B cell (primary cell): Measurements from ENCODE around the gene BACE1-AS. TPM values are rescaled to one million over a fixed set of nuclear protein-coding genes. Genes with fewer than 3 reads are reported as not detected.

Experiments used
- ATAC-seq: fragments of 200-7000 bp; cut with Tn5 transposase; one replicate; pipeline ENCODE4 v1.10.0; 2021; ENCODE audit warnings: low read depth, mild to moderate bottlenecking, moderate number of reproducible peaks, moderate library complexity
- CTCF ChIA-PET: fragments of 350-600 bp; sonication (Branson Sonifier 250); formaldehyde crosslinking; loops from one replicate; lab custom pipeline; 2021; ENCODE audit warnings: antibody characterized with exemption, inconsistent platforms; lab: Charles Lee
- POLR2A ChIA-PET: fragments of 350-600 bp; sonication (Branson Sonifier 250); formaldehyde crosslinking; loops from one replicate; lab custom pipeline; 2021; ENCODE audit warnings: antibody characterized with exemption; lab: Charles Lee
- DNase-seq: peaks from one replicate; pipeline ENCODE4 v3.0.0; 2013
- H2AFZ ChIP-seq: 2 replicates; pipeline ENCODE4 v1.6.1; 2012; ENCODE audit warnings: mild to moderate bottlenecking, low read depth, low read length; ENCODE audit not compliant: insufficient read depth, poor library complexity, severe bottlenecking
- H3K27ac ChIP-seq, 2 donors: 1 replicate in 1 of 2; 2 replicates in 1 of 2; pipeline ENCODE4 v1.5.1; 2012 to 2013; ENCODE audit warnings: low read length in 2 of 2, mild to moderate bottlenecking in 2 of 2, moderate library complexity in 1 of 2
- H3K27me3 ChIP-seq, 4 experiments: fragments of 200-600 bp in 1 of 4; sonication (generic) in 1 of 4; replicated peaks in 1 of 4; 1 replicate in 2 of 4; 2 replicates in 2 of 4; pipeline versions ENCODE4 v1.6.1 to v1.7.0; 2013 to 2016; ENCODE audit warnings: low read length in 3 of 4, mild to moderate bottlenecking in 2 of 4, mixed read lengths in 1 of 4, moderate library complexity in 1 of 4; ENCODE audit not compliant: insufficient read depth in 4 of 4, control insufficient read depth in 3 of 4; ENCODE audit errors: control extremely low read depth in 1 of 4
- H3K36me3 ChIP-seq, 2 experiments: replicated peaks in 1 of 2; 1 replicate in 1 of 2; 2 replicates in 1 of 2; pipeline versions ENCODE4 v1.6.1 to v1.7.1; 2013; ENCODE audit warnings: low read length in 1 of 2; ENCODE audit not compliant: insufficient read depth in 2 of 2, control insufficient read depth in 1 of 2; ENCODE audit errors: control extremely low read depth in 1 of 2, extremely low read depth in 1 of 2
- H3K4me1 ChIP-seq, 2 donors: fragments of 200-600 bp in 1 of 2; sonication (generic) in 1 of 2; 1 replicate in 1 of 2; 2 replicates in 1 of 2; pipeline versions ENCODE4 v1.5.1 to v1.6.1; 2013 to 2017; ENCODE audit warnings: low read length in 2 of 2; ENCODE audit not compliant: control insufficient read depth in 2 of 2, insufficient read depth in 2 of 2
- H3K4me2 ChIP-seq: replicated peaks from 2 replicates; pipeline ENCODE3; 2012; ENCODE audit warnings: mild to moderate bottlenecking, low read depth, low read length; ENCODE audit not compliant: poor library complexity, severe bottlenecking
- H3K4me3 ChIP-seq, 5 experiments: fragments of 200-600 bp in 1 of 5; sonication (generic) in 1 of 5; 1 replicate in 3 of 5; 2 replicates in 2 of 5; pipeline versions ENCODE4 v1.5.1 to v1.7.0; 2011 to 2016; ENCODE audit warnings: low read length in 4 of 5, mild to moderate bottlenecking in 4 of 5, low read depth in 2 of 5, control low read depth in 1 of 5, moderate library complexity in 1 of 5; ENCODE audit not compliant: insufficient read depth in 1 of 5; ENCODE audit errors: control extremely low read depth in 1 of 5, extremely low read depth in 1 of 5
- H3K79me2 ChIP-seq: fragments of 200-600 bp; sonication (generic); one replicate; pipeline ENCODE4 v1.6.0; 2016; ENCODE audit warnings: low read length; ENCODE audit not compliant: control insufficient read depth, insufficient read depth
- H3K9ac ChIP-seq: fragments of 200-600 bp; sonication (generic); 2 replicates; pipeline ENCODE4 v1.6.1; 2017; ENCODE audit warnings: mild to moderate bottlenecking, low read length, moderate library complexity
- H3K9me3 ChIP-seq, 3 donors: one replicate each; pipeline versions ENCODE4 v1.6.1 to v1.7.1; 2013; ENCODE audit warnings: low read length in 2 of 3; ENCODE audit not compliant: control insufficient read depth in 2 of 3, insufficient read depth in 1 of 3; ENCODE audit errors: control extremely low read depth in 1 of 3
- H4K20me1 ChIP-seq: 2 replicates; pipeline ENCODE4 v1.6.0; 2012; ENCODE audit warnings: mild to moderate bottlenecking, low read length; ENCODE audit not compliant: insufficient read depth, control insufficient read depth, poor library complexity, severe bottlenecking
- H3K27ac Mint-ChIP-seq: one replicate; pipeline ENCODE4 v1.8.0; 2021; ENCODE audit warnings: mixed read lengths
- H3K27me3 Mint-ChIP-seq: one replicate; pipeline ENCODE4 v1.8.0; 2021; ENCODE audit warnings: mixed read lengths
- H3K4me1 Mint-ChIP-seq: one replicate; pipeline ENCODE4 v1.8.0; 2021; ENCODE audit warnings: mixed read lengths
- H3K4me3 Mint-ChIP-seq: one replicate; pipeline ENCODE4 v1.8.0; 2021; ENCODE audit warnings: mixed read lengths
- H3K9me3 Mint-ChIP-seq: one replicate; pipeline ENCODE4 v1.8.0; 2022; ENCODE audit warnings: mixed read lengths; ENCODE audit not compliant: insufficient read depth
- EZH2 ChIP-seq: IDR thresholded peaks from 2 replicates; pipeline ENCODE4 v1.6.1; 2012; ENCODE audit warnings: borderline replicate concordance, low read depth, mild to moderate bottlenecking, moderate library complexity, low read length; ENCODE audit not compliant: insufficient read depth, poor library complexity, severe bottlenecking
- WGBS: methylation state at CpG from one replicate; pipeline ENCODE4 v1.1.5; 2013; ENCODE audit warnings: missing lambda C conversion rate; ENCODE audit not compliant: insufficient coverage; 5-methylcytosine and 5-hydroxymethylcytosine counted together
- intact Hi-C: fragments of 100-400 bp; cut with micrococcal nuclease; formaldehyde crosslinking; loops from one replicate; pipeline ENCODE4 v1.10.0; 2022
- polyA plus RNA-seq: library from polyadenylated mRNA; depleted of rRNA; stranded (reverse); fragments of >200 nt; gene quantifications from 2 replicates; pipeline ENCODE4 v1.2.3, GENCODE V29; 2012
- total RNA-seq, 2 donors: library from RNA; stranded (reverse); fragments of 120-200 nt in 1 of 2; gene quantifications; 1 replicate in 1 of 2; 2 replicates in 1 of 2; pipeline versions ENCODE4 v1.2.3 to v1.2.4, GENCODE V29; 2013 to 2022
- TF ChIP-seq, protein P1 (sequence below): fragments of 200-600 bp; IDR thresholded peaks from one replicate; pipeline ENCODE4 v1.8.0; 2022; ENCODE audit warnings: antibody characterized with exemption, mild to moderate bottlenecking

The BACE1-AS gene
- total and polyA plus RNA-seq, 2 donors (not counting 1 experiment from before 2014, with no cell fraction given), result 3.5 to 11.2 TPM

DNA sequence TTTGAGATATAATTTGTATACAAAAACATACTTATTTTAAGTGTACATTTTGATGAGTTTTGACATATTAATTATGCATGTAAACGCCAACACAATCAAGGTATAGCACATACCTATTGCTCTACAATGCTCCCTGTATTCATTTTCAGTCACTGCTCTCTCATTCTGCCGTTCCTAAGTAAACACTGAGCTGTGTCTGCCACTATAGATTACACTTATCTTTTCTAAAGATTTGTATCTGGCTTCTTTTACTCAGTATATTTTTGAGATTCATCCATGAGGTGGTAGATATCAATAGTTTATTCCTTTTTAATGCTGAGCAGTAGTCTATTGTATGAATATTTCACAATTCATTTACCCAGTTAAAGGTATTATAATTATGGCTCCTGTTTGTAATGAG lies 25.4 kb upstream of the BACE1-AS start:
- ATAC-seq (no peak), DNase-seq (no peak)
- Mint-ChIP-seq H3K27ac (no peak overlapping the region), H3K4me1 (no peaks in the 10 kb centered on the region), H3K4me3 (no peak overlapping the region), H3K27me3 (no peaks in the 10 kb centered on the region), H3K9me3 (no peaks in the 10 kb centered on the region)
- H3K9ac ChIP-seq, result no peak overlapping the region
- H3K4me3 ChIP-seq, result no peak overlapping the region
- H3K27ac ChIP-seq, result no peak overlapping the region
- H3K4me1 ChIP-seq, result no peaks in the 10 kb centered on the region
- H4K20me1 ChIP-seq, result no peaks in the 10 kb centered on the region
- POLR2A ChIA-PET, result no interaction called here
- H2AFZ ChIP-seq, result no peak overlapping the region
- intact Hi-C loops, result no loop called here
- no peaks in the 10 kb centered on the region for H3K27me3 ChIP-seq
- H3K79me2 ChIP-seq, result no peaks in the 10 kb centered on the region
- peaks cover 0 to 18% of the 10 kb centered on the region in 2 experiments for H3K36me3 ChIP-seq
- H3K4me2 ChIP-seq, result no peak overlapping the region
- TF ChIP-seq, protein P1, sequence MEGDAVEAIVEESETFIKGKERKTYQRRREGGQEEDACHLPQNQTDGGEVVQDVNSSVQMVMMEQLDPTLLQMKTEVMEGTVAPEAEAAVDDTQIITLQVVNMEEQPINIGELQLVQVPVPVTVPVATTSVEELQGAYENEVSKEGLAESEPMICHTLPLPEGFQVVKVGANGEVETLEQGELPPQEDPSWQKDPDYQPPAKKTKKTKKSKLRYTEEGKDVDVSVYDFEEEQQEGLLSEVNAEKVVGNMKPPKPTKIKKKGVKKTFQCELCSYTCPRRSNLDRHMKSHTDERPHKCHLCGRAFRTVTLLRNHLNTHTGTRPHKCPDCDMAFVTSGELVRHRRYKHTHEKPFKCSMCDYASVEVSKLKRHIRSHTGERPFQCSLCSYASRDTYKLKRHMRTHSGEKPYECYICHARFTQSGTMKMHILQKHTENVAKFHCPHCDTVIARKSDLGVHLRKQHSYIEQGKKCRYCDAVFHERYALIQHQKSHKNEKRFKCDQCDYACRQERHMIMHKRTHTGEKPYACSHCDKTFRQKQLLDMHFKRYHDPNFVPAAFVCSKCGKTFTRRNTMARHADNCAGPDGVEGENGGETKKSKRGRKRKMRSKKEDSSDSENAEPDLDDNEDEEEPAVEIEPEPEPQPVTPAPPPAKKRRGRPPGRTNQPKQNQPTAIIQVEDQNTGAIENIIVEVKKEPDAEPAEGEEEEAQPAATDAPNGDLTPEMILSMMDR, result no peak
- no peak for TF ChIP-seq EZH2
- CTCF ChIA-PET, result no interaction called here
- no CpG with 5 or more reads among the region's 2 CpGs for WGBS
- no peaks in the 10 kb centered on the region for H3K9me3 ChIP-seq

DNA sequence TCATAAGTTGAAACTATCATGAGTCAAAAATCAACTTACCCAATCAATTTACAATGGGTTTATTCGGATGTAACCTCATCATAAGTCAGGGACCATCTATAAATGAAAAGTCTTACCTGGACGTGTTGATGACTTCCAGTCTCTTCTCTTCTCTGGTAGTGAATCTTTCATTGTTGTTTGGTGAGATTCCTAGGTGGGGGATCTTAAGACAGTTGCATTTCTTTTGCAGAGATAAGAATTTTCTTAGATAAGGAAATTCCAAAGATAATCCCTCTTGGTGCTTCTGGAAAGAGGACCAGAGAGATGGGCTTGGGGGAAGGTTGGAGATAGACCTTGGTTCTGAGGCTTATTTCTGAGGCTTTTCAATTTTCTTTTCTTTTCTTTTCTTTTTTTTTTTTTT lies 21.3 kb upstream of the BACE1-AS start:
- no peak overlapping the region for H3K4me3 Mint-ChIP-seq
- no CpG with 5 or more reads among the region's 2 CpGs for WGBS
- H3K27me3 ChIP-seq, result no peaks in the 10 kb centered on the region
- H3K36me3 ChIP-seq, result peaks cover 0 to 15% of the 10 kb centered on the region in 2 experiments
- TF ChIP-seq EZH2, result no peak
- TF ChIP-seq, protein P1, result no peak
- no peak overlapping the region for H3K27ac Mint-ChIP-seq
- no peaks in the 10 kb centered on the region for H3K9me3 Mint-ChIP-seq
- DNase-seq (no peak), ATAC-seq (no peak)
- peaks cover 1% of the 10 kb centered on the region for H3K4me1 Mint-ChIP-seq
- ChIA-PET POLR2A (no interaction called here), CTCF (no interaction called here)
- H3K4me2 ChIP-seq, result no peak overlapping the region
- H3K9me3 ChIP-seq, result no peaks in the 10 kb centered on the region
- H3K27ac ChIP-seq, result no peak overlapping the region
- no peak overlapping the region for H3K9ac ChIP-seq
- H3K4me1 ChIP-seq, result no peaks in the 10 kb centered on the region
- no peak overlapping the region for H2AFZ ChIP-seq
- intact Hi-C loops, result no loop called here
- H3K4me3 ChIP-seq, result no peak overlapping the region
- no peaks in the 10 kb centered on the region for H4K20me1 ChIP-seq
- H3K27me3 Mint-ChIP-seq, result no peaks in the 10 kb centered on the region
- no peaks in the 10 kb centered on the region for H3K79me2 ChIP-seq
